ENCODE measurements around the gene RNF225.

- TF ChIP-seq MYC (IDR thresholded peaks at IDR 0.05; ENCODE audit: low read depth, low read length) (no peak), POLR2A (IDR thresholded peaks at IDR 0.05; ENCODE audit: low read depth, low read length) (peak; percentile 67), POLR2AphosphoS5 (IDR thresholded peaks at IDR 0.05; ENCODE audit: insufficient read depth, low read depth, low read length) (peak; percentile 73), EZH2 (IDR thresholded peaks at IDR 0.05; ENCODE audit: borderline replicate concordance, low read depth, low read length, severe bottlenecking) (no peak), MAX (IDR thresholded peaks at IDR 0.05; ENCODE audit: insufficient read depth, insufficient read length) (peak; percentile 41), JUN (IDR thresholded peaks at IDR 0.05; ENCODE audit: borderline replicate concordance, insufficient read depth, insufficient read length, low read depth) (no peak)
- TF ChIP-seq, protein P1, sequence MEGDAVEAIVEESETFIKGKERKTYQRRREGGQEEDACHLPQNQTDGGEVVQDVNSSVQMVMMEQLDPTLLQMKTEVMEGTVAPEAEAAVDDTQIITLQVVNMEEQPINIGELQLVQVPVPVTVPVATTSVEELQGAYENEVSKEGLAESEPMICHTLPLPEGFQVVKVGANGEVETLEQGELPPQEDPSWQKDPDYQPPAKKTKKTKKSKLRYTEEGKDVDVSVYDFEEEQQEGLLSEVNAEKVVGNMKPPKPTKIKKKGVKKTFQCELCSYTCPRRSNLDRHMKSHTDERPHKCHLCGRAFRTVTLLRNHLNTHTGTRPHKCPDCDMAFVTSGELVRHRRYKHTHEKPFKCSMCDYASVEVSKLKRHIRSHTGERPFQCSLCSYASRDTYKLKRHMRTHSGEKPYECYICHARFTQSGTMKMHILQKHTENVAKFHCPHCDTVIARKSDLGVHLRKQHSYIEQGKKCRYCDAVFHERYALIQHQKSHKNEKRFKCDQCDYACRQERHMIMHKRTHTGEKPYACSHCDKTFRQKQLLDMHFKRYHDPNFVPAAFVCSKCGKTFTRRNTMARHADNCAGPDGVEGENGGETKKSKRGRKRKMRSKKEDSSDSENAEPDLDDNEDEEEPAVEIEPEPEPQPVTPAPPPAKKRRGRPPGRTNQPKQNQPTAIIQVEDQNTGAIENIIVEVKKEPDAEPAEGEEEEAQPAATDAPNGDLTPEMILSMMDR (IDR thresholded peaks at IDR 0.05; ENCODE audit: extremely low read depth in 1 of 2, insufficient read depth in 1 of 2, low read depth in 1 of 2, low read length in 2 of 2) = no peak
Observed at GRCh38 chr19:58439576-58440554, 44.4 kb downstream of the RNF225 start, which contains the start of gene ZNF132.

All from endothelial cell of umbilical vein (primary cell).